HTERT RPE-1 (cell line): ENCODE data around the gene EXPH5.

ENCODE experiments used
- in situ Hi-C: fragments of 300-500 bp; cut with MboI; formaldehyde crosslinking; loops from 4 replicates; pipeline ENCODE4 v1.14.3; 2020; ENCODE audit warnings: low sequenced_read_pairs

Gene EXPH5

DNA sequence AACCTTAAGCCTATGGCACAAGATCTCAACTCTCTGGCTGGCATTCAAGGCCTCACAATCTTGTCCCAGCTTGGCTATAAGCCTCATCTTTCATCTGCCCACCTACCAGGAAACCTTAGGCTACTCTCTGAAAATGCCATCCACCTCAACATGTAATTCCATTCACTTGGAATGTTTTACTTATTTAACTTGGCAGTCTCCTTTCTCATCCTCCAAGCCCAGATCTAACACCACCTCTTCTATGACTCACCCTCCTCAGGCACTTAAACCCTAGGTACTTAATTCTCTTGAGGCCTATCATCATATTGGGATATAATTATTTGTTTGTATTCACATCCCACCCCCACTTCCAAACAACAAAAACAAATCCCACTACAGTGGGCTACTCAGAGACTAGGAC, 110.4 kb downstream of the EXPH5 start:
- in situ Hi-C loops: no loop called here

DNA sequence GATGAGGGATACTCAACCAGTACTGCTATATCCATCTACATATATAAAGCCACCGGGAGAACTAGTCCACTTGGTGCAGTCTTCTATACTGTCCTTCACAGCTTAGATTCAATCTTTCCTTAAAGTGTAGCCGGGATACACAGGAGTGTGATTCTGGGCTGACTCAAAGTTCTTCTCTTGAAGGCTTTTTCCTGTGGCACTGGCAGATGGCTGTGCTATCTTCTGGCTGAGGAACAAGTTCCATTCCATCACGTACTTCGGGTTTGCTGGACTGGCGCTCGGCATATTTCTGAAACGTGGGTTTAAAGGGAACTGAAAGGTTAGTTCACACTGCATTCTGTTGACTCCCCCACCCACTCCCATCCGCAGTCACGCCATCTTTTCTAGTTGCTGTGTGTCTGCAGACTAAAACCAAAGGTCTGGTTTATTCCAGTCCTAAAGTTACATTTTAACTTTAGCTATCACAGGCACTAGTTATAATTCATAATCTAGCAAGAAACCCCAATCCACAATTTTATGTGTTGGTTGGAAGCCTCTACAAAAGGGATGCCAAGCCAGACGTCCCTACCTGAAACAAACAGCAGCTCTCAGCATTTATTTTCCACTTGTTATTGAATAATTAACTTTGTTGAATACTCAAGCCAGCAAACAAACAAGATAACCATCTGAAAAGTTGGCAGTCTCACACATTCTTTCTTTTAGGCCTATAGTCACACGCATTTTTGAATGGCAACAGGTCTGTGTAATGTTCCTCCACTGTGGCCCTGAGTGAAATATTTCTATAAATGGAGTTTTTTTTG, 118.7 kb downstream of the EXPH5 start:
- in situ Hi-C loops: no loop called here

DNA sequence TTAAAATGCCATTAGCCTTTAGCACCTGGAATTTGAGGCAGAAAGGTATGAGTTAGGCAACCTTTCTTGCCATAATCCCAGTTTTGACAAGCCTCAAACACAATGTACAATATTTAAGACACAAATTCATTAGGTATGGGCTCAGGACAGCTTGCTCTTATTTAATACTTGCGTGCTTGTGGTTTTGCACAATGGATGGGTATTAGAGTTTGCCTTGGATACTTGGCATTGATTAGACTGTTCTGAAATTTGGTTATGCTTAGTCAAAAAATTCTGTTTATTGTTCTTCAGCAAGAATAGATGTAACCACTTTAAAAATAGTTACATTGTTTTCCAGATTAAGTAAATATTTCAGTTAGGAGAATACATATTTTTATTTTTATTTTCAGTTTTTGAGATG, 120.9 kb downstream of the EXPH5 start:
- in situ Hi-C loops: no loop called here

DNA sequence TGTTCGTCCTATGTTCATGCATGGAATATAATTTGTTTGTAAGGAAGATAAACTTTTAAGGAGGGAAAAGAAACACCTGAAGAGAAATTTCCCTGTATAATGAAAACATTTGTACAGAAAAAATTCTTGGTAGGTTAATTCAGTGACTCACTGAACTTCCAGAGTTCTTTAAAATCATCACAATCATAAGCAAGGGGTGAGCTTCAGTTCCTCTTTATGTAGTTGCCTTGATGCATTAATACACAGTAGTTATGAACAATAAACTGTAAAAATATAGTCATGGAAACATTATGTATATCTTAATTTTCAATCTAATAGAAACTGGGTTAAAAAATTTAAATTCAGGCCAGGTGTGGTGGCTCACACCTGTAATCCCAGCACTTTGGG, 125.1 kb downstream of the EXPH5 start:
- in situ Hi-C loops: no loop called here

DNA sequence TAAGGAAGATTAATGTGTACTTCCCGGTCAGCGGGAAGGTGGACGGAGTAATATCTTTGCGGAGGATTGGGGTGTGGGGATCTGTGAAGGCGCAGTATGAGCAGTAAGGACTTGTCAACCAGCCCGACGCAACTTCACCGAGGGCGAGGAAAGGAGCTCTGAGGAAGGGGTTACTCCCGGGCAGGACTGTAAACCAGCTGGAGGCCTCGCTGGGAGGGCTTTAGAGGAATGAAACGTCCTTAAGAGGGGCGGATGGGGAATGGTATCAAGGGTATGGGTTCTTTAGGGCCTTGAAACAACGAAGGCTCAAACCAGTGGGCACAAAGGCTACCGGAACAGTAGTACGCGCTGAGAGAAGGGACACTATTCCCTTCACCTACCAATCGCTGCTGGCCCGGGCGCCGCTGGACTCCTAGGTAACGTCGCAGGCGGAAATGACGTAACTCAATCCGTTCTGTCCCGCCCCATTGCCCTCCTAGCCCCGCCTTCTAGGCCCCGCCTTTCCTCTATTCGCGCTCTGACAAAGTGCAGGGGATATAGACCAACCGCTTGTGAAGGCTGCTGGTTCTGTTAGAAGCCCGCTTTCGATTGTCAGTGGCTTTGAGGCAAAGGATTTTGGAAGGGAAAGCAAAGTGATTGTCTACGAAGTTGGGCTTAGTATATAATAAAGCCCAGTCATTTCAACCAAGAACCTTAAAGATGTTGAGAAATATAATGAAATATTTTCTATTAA, 126.3 kb downstream of the EXPH5 start, which contains the start of gene C11orf65:
C11orf65 (minus strand) TSS at position 439 of the 733 bp plus-strand sequence. CDS start 5,970 bp downstream, outside the sequence.
- in situ Hi-C loops: no loop called here

DNA sequence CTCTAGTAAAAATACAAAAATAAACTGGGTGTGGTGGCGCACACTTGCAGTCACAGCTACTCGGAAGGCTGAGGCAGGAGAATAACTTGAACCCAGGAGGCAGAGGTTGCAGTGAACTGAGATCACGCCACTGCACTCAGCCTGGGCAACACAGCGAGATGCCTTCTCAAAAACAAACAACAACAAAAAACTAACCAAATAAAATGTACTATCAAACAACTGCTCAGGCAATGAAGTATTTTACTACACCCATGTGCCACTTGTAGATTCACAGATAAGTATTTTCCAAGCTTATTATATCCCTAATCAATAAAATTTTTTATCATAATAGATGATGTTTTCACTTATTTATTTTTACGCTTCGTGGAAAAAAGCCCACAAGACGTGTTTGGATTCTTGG, 127.2 kb downstream of the EXPH5 start:
- in situ Hi-C loops: no loop called here
